IPS DF 19.7 (cell line): ENCODE measurements around the gene SBF1.

ENCODE experiments used
- DNase-seq: peaks from one replicate; pipeline ENCODE4 v3.0.0-alpha.2; 2013; ENCODE audit warnings: low read depth, low spot score

The SBF1 gene

DNA sequence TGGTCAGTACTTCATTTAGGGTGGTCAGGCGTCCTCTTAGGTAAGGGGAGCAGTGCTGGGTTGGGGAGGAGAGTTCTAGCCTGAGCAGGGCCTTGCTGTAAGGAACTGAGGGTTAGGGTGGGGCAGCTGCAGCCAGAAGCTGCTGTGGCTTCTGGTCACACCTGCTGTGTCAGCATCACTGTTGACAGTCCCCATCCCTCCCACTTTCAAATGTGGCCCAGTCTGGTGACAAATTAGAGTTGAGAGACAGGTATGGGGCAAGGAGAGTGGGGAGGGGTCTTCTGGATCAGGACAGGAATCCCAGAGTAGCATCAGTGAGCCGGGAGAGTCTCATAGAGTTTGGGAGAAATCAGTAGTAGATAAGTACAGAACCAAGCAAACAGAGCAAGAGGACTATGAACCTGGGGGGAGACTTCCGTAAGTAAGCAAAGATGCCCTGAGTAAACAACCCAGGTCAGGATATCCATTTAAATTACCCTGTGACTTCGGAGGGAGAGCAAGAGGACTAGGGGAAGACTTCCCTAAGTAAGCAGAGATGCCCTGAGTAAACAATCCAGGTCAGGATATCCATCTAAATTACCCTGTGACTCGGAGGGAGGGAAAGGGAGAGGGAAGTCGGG lies 78.0 kb downstream of the SBF1 start:
- DNase-seq: no peak
